HepG2 (cell line): Measurements from ENCODE around the gene PCNA. TPM values are rescaled to one million over a fixed set of nuclear protein-coding genes. Genes with fewer than 3 reads are reported as not detected.

Experiments
- CCAR2 ChIP-seq: fragments of 200-400 bp; formaldehyde crosslinking; optimal IDR thresholded peaks from 2 replicates; pipeline ENCODE3; 2018; ENCODE audit warnings: low read depth, mild to moderate bottlenecking, low read length, moderate library complexity
- CEBPB ChIP-seq: IDR thresholded peaks from 2 replicates; pipeline ENCODE4 v1.6.1; 2011; ENCODE audit warnings: low read depth, low read length, improper control_type of control experiment, borderline replicate concordance
- SMARCC2 ChIP-seq: fragments of 450-650 bp; IDR thresholded peaks from 2 replicates; pipeline ENCODE4 v1.6.1; 2017; ENCODE audit warnings: antibody characterized with exemption, mild to moderate bottlenecking
- TMF1 ChIP-seq: sonication (generic); formaldehyde crosslinking; IDR thresholded peaks from 2 replicates; pipeline ENCODE4 v1.8.1; 2022; ENCODE audit warnings: low read depth, missing genetic modification reagents
- ZBTB20 ChIP-seq: sonication (generic); formaldehyde crosslinking; IDR thresholded peaks from 2 replicates; pipeline ENCODE4 v1.8.1; 2023; ENCODE audit warnings: missing genetic modification reagents, low read depth, mild to moderate bottlenecking, borderline replicate concordance
- ZNF101 ChIP-seq: sonication (generic); formaldehyde crosslinking; IDR thresholded peaks from 2 replicates; pipeline ENCODE4 v1.4.0; 2020; ENCODE audit warnings: mild to moderate bottlenecking, low read depth, missing genetic modification reagents, borderline replicate concordance
- ZNF124 ChIP-seq: sonication (generic); formaldehyde crosslinking; IDR thresholded peaks from 2 replicates; pipeline ENCODE4 v1.4.0; 2020; ENCODE audit warnings: missing genetic modification reagents
- polyA plus RNA-seq, 8 experiments: library from polyadenylated mRNA; depleted of rRNA in 3 of 8; stranded (reverse) in 7 of 8; unstranded in 1 of 8; fragments of >200 nt; fragmentation: Illumina TruSeq in 4 of 8; extraction: Trizol in 4 of 8; gene quantifications; 2 replicates each; pipeline versions ENCODE4 v1.2.1 to v1.2.3, GENCODE V29; 2011 to 2016; ENCODE audit warnings: low read depth in 4 of 8, missing spikeins in 1 of 8, mixed read lengths in 1 of 8; ENCODE audit not compliant: insufficient read depth in 1 of 8
- total RNA-seq, 5 experiments: library from RNA; depleted of rRNA; stranded (reverse); fragments of >200 nt; fragmentation: Illumina TruSeq; extraction: Trizol; gene quantifications; 2 replicates each; pipeline ENCODE4 v1.2.3, GENCODE V29; 2016; ENCODE audit warnings: low read depth in 1 of 5
- TF ChIP-seq, protein P1 (sequence below): sonication (generic); formaldehyde crosslinking; IDR thresholded peaks from 2 replicates; pipeline ENCODE4 v1.8.0; 2022; ENCODE audit warnings: mild to moderate bottlenecking, missing genetic modification reagents, borderline replicate concordance
- TF ChIP-seq, protein P2 (sequence below): sonication (generic); formaldehyde crosslinking; IDR thresholded peaks from 2 replicates; pipeline ENCODE4 v1.5.1; 2020; ENCODE audit warnings: mild to moderate bottlenecking, missing genetic modification reagents, borderline replicate concordance
- TF ChIP-seq, protein P3 (sequence below): IDR thresholded peaks from 2 replicates; pipeline ENCODE4 v1.6.1; 2016; ENCODE audit warnings: low read depth, missing genetic modification reagents, missing compliant biosample characterization
- TF ChIP-seq, protein P4 (sequence below): sonication (generic); formaldehyde crosslinking; IDR thresholded peaks from 2 replicates; pipeline ENCODE4 v1.5.0; 2020; ENCODE audit warnings: mild to moderate bottlenecking, missing genetic modification reagents, moderate library complexity
- TF ChIP-seq, protein P5 (sequence below): sonication (generic); formaldehyde crosslinking; conservative IDR thresholded peaks from 2 replicates; pipeline ENCODE4 v1.4.0; 2020; ENCODE audit warnings: mild to moderate bottlenecking, missing genetic modification reagents, moderate library complexity

The PCNA gene
- total and polyA plus RNA-seq, 2 of the 13 experiments (the other 11 are each of a cell fraction or from before 2014, with no cell fraction given): 229 to 655 TPM

DNA sequence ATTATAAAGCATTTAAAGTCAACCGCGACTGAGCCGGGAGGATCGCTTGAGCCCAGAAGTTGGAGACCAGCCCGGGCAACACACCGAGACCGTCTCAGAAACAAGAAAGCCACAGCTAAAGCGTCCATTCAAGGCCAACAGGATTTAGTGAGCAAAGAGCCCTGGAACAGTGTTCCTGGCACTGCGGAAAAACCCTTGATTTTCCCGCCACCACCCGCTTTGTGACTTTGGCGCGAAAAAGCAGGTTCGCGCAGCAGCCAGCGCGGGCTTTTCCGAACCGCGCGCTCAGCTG lies 669 bp downstream of the PCNA start (continued):
- TF ChIP-seq, protein P1, sequence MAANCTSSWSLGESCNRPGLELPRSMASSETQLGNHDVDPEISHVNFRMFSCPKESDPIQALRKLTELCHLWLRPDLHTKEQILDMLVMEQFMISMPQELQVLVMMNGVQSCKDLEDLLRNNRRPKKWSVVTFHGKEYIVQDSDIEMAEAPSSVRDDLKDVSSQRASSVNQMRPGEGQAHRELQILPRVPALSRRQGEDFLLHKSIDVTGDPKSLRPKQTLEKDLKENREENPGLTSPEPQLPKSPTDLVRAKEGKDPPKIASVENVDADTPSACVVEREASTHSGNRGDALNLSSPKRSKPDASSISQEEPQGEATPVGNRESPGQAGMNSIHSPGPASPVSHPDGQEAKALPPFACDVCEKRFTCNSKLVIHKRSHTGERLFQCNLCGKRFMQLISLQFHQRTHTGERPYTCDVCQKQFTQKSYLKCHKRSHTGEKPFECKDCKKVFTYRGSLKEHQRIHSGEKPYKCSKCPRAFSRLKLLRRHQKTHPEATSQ (CRISPR knock-in tag): no peak
- TF ChIP-seq, protein P2, sequence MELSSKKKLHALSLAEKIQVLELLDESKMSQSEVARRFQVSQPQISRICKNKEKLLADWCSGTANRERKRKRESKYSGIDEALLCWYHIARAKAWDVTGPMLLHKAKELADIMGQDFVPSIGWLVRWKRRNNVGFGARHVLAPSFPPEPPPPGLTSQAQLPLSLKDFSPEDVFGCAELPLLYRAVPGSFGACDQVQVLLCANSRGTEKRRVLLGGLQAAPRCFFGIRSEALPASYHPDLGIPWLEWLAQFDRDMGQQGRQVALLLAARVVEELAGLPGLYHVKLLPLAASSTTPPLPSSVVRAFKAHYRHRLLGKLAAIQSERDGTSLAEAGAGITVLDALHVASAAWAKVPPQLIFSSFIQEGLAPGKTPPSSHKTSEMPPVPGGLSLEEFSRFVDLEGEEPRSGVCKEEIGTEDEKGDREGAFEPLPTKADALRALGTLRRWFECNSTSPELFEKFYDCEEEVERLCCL (CRISPR knock-in tag): 0 out of 2 replicates have a peak, but pooled peaks have one; percentile 99
- TF ChIP-seq ZNF124 (CRISPR knock-in tag) (peak; percentile 95), CCAR2 (no peak), SMARCC2 (no peak), ZNF101 (no peak; the same call in 1 of the 2 replicates), ZBTB20 (no peak), CEBPB (no peak), TMF1 (no peak; the same call in 1 of the 2 replicates)
- TF ChIP-seq, protein P3, sequence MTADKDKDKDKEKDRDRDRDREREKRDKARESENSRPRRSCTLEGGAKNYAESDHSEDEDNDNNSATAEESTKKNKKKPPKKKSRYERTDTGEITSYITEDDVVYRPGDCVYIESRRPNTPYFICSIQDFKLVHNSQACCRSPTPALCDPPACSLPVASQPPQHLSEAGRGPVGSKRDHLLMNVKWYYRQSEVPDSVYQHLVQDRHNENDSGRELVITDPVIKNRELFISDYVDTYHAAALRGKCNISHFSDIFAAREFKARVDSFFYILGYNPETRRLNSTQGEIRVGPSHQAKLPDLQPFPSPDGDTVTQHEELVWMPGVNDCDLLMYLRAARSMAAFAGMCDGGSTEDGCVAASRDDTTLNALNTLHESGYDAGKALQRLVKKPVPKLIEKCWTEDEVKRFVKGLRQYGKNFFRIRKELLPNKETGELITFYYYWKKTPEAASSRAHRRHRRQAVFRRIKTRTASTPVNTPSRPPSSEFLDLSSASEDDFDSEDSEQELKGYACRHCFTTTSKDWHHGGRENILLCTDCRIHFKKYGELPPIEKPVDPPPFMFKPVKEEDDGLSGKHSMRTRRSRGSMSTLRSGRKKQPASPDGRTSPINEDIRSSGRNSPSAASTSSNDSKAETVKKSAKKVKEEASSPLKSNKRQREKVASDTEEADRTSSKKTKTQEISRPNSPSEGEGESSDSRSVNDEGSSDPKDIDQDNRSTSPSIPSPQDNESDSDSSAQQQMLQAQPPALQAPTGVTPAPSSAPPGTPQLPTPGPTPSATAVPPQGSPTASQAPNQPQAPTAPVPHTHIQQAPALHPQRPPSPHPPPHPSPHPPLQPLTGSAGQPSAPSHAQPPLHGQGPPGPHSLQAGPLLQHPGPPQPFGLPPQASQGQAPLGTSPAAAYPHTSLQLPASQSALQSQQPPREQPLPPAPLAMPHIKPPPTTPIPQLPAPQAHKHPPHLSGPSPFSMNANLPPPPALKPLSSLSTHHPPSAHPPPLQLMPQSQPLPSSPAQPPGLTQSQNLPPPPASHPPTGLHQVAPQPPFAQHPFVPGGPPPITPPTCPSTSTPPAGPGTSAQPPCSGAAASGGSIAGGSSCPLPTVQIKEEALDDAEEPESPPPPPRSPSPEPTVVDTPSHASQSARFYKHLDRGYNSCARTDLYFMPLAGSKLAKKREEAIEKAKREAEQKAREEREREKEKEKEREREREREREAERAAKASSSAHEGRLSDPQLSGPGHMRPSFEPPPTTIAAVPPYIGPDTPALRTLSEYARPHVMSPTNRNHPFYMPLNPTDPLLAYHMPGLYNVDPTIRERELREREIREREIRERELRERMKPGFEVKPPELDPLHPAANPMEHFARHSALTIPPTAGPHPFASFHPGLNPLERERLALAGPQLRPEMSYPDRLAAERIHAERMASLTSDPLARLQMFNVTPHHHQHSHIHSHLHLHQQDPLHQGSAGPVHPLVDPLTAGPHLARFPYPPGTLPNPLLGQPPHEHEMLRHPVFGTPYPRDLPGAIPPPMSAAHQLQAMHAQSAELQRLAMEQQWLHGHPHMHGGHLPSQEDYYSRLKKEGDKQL (CRISPR knock-in tag): no peak
- TF ChIP-seq, protein P4, sequence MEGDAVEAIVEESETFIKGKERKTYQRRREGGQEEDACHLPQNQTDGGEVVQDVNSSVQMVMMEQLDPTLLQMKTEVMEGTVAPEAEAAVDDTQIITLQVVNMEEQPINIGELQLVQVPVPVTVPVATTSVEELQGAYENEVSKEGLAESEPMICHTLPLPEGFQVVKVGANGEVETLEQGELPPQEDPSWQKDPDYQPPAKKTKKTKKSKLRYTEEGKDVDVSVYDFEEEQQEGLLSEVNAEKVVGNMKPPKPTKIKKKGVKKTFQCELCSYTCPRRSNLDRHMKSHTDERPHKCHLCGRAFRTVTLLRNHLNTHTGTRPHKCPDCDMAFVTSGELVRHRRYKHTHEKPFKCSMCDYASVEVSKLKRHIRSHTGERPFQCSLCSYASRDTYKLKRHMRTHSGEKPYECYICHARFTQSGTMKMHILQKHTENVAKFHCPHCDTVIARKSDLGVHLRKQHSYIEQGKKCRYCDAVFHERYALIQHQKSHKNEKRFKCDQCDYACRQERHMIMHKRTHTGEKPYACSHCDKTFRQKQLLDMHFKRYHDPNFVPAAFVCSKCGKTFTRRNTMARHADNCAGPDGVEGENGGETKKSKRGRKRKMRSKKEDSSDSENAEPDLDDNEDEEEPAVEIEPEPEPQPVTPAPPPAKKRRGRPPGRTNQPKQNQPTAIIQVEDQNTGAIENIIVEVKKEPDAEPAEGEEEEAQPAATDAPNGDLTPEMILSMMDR (CRISPR knock-in tag): no peak
- TF ChIP-seq, protein P5, sequence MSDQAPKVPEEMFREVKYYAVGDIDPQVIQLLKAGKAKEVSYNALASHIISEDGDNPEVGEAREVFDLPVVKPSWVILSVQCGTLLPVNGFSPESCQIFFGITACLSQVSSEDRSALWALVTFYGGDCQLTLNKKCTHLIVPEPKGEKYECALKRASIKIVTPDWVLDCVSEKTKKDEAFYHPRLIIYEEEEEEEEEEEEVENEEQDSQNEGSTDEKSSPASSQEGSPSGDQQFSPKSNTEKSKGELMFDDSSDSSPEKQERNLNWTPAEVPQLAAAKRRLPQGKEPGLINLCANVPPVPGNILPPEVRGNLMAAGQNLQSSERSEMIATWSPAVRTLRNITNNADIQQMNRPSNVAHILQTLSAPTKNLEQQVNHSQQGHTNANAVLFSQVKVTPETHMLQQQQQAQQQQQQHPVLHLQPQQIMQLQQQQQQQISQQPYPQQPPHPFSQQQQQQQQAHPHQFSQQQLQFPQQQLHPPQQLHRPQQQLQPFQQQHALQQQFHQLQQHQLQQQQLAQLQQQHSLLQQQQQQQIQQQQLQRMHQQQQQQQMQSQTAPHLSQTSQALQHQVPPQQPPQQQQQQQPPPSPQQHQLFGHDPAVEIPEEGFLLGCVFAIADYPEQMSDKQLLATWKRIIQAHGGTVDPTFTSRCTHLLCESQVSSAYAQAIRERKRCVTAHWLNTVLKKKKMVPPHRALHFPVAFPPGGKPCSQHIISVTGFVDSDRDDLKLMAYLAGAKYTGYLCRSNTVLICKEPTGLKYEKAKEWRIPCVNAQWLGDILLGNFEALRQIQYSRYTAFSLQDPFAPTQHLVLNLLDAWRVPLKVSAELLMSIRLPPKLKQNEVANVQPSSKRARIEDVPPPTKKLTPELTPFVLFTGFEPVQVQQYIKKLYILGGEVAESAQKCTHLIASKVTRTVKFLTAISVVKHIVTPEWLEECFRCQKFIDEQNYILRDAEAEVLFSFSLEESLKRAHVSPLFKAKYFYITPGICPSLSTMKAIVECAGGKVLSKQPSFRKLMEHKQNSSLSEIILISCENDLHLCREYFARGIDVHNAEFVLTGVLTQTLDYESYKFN (CRISPR knock-in tag): no peak
